ENCODE measurements around the gene TSPAN13. TPM values are rescaled to one million over a fixed set of nuclear protein-coding genes. Genes with fewer than 3 reads are reported as not detected.

The TSPAN13 gene
- total RNA-seq, 1 experiment from 2014 or later = 2.2 TPM

GRCh38 chr7:16803881-16804673 lies 50.5 kb downstream of the TSPAN13 start:
- no peaks in the 10 kb centered on the region for H3K27me3 ChIP-seq
- no peak overlapping the region for H3K27ac ChIP-seq
- H3K36me3 ChIP-seq = no peaks in the 10 kb centered on the region
- H3K4me1 ChIP-seq = no peaks in the 10 kb centered on the region
- no peak overlapping the region for H3K4me3 ChIP-seq
- H3K9me3 ChIP-seq (replicated peaks) = no peaks in the 10 kb centered on the region
- DNase-seq = no peak

- Histone ChIP-seq H3K9me3 (replicated peaks) (no peaks in the 10 kb centered on the region), H3K27ac (no peak within 1 kb of the TSS), H3K4me3 (no peak within 1 kb of the TSS), H3K4me1 (no peaks in the 10 kb centered on the region), H3K27me3 (no peaks in the 10 kb centered on the region), H3K36me3 (no peaks in the 10 kb centered on the region)
- DNase-seq = no peak
Measured at GRCh38 chr7:16804674-16805439, 51.3 kb downstream of the TSPAN13 start, which contains the start of gene AGR2. TSS of gene AGR2 (minus strand) at chr7:16804999. CDS start at chr7:16801796, 3,203 bp downstream.

- no peak for DNase-seq
- Histone ChIP-seq H3K36me3 (no peaks in the 10 kb centered on the region), H3K4me3 (no peak overlapping the region), H3K4me1 (no peaks in the 10 kb centered on the region), H3K27ac (no peak overlapping the region), H3K27me3 (no peaks in the 10 kb centered on the region), H3K9me3 (replicated peaks) (no peaks in the 10 kb centered on the region)
Measured at GRCh38 chr7:16805441-16805840, 51.9 kb downstream of the TSPAN13 start.

- Histone ChIP-seq H3K27me3 (no peaks in the 10 kb centered on the region), H3K4me3 (no peak overlapping the region), H3K4me1 (no peaks in the 10 kb centered on the region), H3K27ac (no peak overlapping the region), H3K9me3 (replicated peaks) (no peaks in the 10 kb centered on the region), H3K36me3 (no peaks in the 10 kb centered on the region)
- DNase-seq = no peak
Measured at GRCh38 chr7:16810112-16810511, 56.6 kb downstream of the TSPAN13 start.

- Histone ChIP-seq H3K4me1 (no peaks in the 10 kb centered on the region), H3K27ac (no peak overlapping the region), H3K9me3 (replicated peaks) (no peaks in the 10 kb centered on the region), H3K36me3 (no peaks in the 10 kb centered on the region), H3K27me3 (no peaks in the 10 kb centered on the region), H3K4me3 (no peak overlapping the region)
- no peak for DNase-seq
Measured at GRCh38 chr7:16810573-16810972, 57.0 kb downstream of the TSPAN13 start.

- H3K27ac ChIP-seq = no peak overlapping the region
- DNase-seq = no peak
Measured at GRCh38 chr7:16811551-16811950, 58.0 kb downstream of the TSPAN13 start.

GRCh38 chr7:16812542-16813231 lies 59.1 kb downstream of the TSPAN13 start:
- Histone ChIP-seq H3K4me3 (no peak overlapping the region), H3K9me3 (replicated peaks) (no peaks in the 10 kb centered on the region), H3K4me1 (no peaks in the 10 kb centered on the region), H3K27ac (no peak overlapping the region), H3K36me3 (no peaks in the 10 kb centered on the region), H3K27me3 (no peaks in the 10 kb centered on the region)
- no peak for DNase-seq

More at GRCh38 chr7:16811551-16811950, 58.0 kb downstream of the TSPAN13 start:
- H3K36me3 ChIP-seq = no peaks in the 10 kb centered on the region
- no peak overlapping the region for H3K4me3 ChIP-seq
- H3K9me3 ChIP-seq (replicated peaks) = no peaks in the 10 kb centered on the region
- H3K4me1 ChIP-seq = no peaks in the 10 kb centered on the region
- no peaks in the 10 kb centered on the region for H3K27me3 ChIP-seq

- Histone ChIP-seq H3K4me1 (no peaks in the 10 kb centered on the region), H3K27me3 (no peaks in the 10 kb centered on the region), H3K9me3 (replicated peaks) (no peaks in the 10 kb centered on the region), H3K4me3 (no peak overlapping the region), H3K36me3 (no peaks in the 10 kb centered on the region), H3K27ac (no peak overlapping the region)
- DNase-seq = no peak
Measured at GRCh38 chr7:16813232-16813616, 59.7 kb downstream of the TSPAN13 start.

- Histone ChIP-seq H3K4me1 (no peaks in the 10 kb centered on the region), H3K27me3 (no peaks in the 10 kb centered on the region), H3K27ac (no peak overlapping the region), H3K4me3 (no peak overlapping the region), H3K36me3 (no peaks in the 10 kb centered on the region), H3K9me3 (replicated peaks) (no peaks in the 10 kb centered on the region)
- no peak for DNase-seq
Measured at GRCh38 chr7:16815001-16815400, 61.4 kb downstream of the TSPAN13 start.

GRCh38 chr7:16816824-16817223 lies 63.3 kb downstream of the TSPAN13 start:
- no peaks in the 10 kb centered on the region for H3K36me3 ChIP-seq
- DNase-seq = no peak
- H3K9me3 ChIP-seq (replicated peaks) = no peaks in the 10 kb centered on the region
- no peak overlapping the region for H3K4me3 ChIP-seq
- H3K27ac ChIP-seq = no peak overlapping the region
- no peaks in the 10 kb centered on the region for H3K27me3 ChIP-seq
- H3K4me1 ChIP-seq = no peaks in the 10 kb centered on the region

- DNase-seq = no peak
- Histone ChIP-seq H3K9me3 (replicated peaks) (no peaks in the 10 kb centered on the region), H3K27ac (no peak overlapping the region), H3K36me3 (no peaks in the 10 kb centered on the region), H3K4me1 (no peaks in the 10 kb centered on the region), H3K4me3 (no peak overlapping the region), H3K27me3 (no peaks in the 10 kb centered on the region)
Measured at GRCh38 chr7:16817536-16817935, 64.0 kb downstream of the TSPAN13 start.

- Histone ChIP-seq H3K27me3 (no peaks in the 10 kb centered on the region), H3K36me3 (no peaks in the 10 kb centered on the region)
- no peak for DNase-seq
Measured at GRCh38 chr7:16818732-16819131, 65.2 kb downstream of the TSPAN13 start.

GRCh38 chr7:16822029-16822428 lies 68.5 kb downstream of the TSPAN13 start:
- H3K9me3 ChIP-seq (replicated peaks) = no peaks in the 10 kb centered on the region; the same call in 1 of the 2 replicates
- no peaks in the 10 kb centered on the region for H3K27me3 ChIP-seq
- no peaks in the 10 kb centered on the region for H3K36me3 ChIP-seq

More at GRCh38 chr7:16818732-16819131, 65.2 kb downstream of the TSPAN13 start:
- Histone ChIP-seq H3K4me3 (no peak overlapping the region), H3K9me3 (replicated peaks) (no peaks in the 10 kb centered on the region), H3K27ac (no peak overlapping the region), H3K4me1 (no peaks in the 10 kb centered on the region)

GRCh38 chr7:16826060-16826459 lies 72.5 kb downstream of the TSPAN13 start:
- Histone ChIP-seq H3K9me3 (replicated peaks) (no peaks in the 10 kb centered on the region; the same call in 1 of the 2 replicates), H3K27ac (no peak overlapping the region)

More at GRCh38 chr7:16822029-16822428, 68.5 kb downstream of the TSPAN13 start:
- Histone ChIP-seq H3K27ac (no peak overlapping the region), H3K4me3 (no peak overlapping the region), H3K4me1 (no peaks in the 10 kb centered on the region)
- no peak for DNase-seq

GRCh38 chr7:16833373-16833772 lies 79.8 kb downstream of the TSPAN13 start:
- H3K9me3 ChIP-seq (replicated peaks) = no peaks in the 10 kb centered on the region
- no peak overlapping the region for H3K27ac ChIP-seq
- DNase-seq = no peak
- H3K27me3 ChIP-seq = no peaks in the 10 kb centered on the region
- no peaks in the 10 kb centered on the region for H3K36me3 ChIP-seq
- no peak overlapping the region for H3K4me3 ChIP-seq
- no peaks in the 10 kb centered on the region for H3K4me1 ChIP-seq

More at GRCh38 chr7:16826060-16826459, 72.5 kb downstream of the TSPAN13 start:
- no peaks in the 10 kb centered on the region for H3K36me3 ChIP-seq
- no peaks in the 10 kb centered on the region for H3K27me3 ChIP-seq
- H3K4me3 ChIP-seq = no peak overlapping the region
- no peak for DNase-seq
- no peaks in the 10 kb centered on the region for H3K4me1 ChIP-seq
